ENCODE data around the gene NR3C2.

Gene NR3C2

DNA sequence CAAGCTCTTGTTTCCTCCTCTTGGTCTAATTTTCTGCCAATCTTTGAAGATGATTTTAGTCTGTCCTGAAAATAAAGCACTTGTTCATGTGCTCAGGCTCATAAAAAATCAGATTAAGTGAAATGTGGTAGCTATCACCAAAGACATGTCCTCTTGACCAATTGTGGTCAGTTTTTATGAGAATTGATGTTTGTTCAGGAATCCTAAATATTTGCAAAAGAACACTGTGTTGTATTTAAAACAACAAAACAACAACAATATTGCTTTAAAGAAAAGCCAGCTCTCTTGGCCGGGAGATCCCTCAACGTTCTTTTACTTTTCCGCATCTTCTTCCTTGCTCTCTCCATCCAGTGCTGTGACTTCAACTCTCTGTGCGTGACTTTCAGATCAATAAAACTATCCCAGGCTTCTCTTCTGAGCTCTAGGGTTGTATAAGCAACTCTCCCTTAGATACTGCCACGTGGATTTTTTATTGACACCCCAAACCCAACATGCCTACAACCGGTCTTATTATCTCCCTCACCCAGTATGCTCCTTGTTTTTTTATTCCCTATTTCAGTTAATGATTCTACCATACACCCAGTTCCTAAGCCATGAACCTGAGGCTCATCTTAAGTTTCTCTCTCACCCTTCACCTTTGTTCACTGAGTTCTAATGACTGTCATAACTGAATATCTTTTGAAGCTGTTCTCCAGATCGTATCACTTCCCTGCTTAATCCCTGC lies 400.4 kb downstream of the NR3C2 start:
- DNase-seq: no peak

- DNase-seq: no peak
Observed at GRCh38 chr4:148034813-148035212, 407.4 kb downstream of the NR3C2 start.

DNA sequence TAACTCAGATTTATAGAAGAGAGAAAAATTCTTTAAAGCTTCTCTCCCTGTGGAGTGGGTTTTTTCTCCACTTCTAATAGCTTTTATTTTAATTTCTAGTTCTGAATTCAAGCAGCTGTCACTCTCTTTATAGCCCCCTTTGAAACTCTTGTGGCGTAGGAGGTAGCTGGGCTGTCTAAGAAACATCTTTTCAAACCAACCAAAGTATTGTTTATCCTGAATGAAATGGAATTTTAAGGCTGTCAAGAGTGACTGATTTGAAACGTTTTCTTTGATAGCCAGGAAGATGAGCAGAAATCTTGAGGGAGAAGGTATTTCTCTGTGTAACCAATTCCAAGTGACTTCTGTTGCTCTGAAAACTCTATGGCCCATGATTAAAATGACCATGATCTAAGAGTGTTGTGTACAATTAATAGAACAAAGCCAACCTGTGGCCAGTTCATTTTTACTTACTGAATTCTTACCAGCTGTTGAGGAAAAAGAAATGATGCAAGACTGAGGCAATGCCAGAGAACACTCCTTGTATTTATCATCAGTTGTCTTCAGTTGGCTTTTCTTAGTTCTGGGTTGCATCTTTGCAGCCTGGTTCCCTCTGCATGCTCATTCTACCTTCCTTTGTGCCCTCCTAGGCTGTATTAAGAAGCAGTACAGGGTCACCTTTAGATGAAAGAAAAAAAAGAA lies 411.9 kb downstream of the NR3C2 start:
- DNase-seq: no peak

DNA sequence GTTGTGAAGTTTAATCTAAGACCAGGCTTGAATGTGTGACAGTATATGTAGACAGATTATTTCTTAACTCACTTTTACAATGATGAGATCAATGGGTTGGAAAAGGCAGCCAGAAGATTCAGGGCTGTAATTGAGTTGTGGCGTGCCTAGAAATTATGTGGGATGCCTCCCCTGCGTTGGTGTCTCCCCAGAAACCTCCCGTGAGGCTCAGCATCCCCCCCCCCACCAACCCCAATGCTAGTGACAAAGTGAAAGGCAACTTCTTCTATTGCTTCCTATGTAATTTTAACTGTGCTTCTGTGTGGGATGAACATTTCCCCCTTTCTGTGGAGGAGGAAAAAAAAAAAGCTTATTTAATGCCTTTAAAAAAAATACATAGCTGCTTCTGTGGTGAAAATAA lies 412.4 kb downstream of the NR3C2 start:
- DNase-seq: no peak
